Keratinocyte (primary cell): ENCODE measurements around the gene KCNK17.

Source experiments
- EZH2 ChIP-seq: IDR thresholded peaks from one replicate; pipeline ENCODE4 v1.6.1; 2012; ENCODE audit warnings: inconsistent platforms, mild to moderate bottlenecking, low read length, moderate library complexity
- TF ChIP-seq, protein P1 (sequence below), 3 experiments: IDR thresholded peaks in 1 of 3; conservative IDR thresholded peaks in 1 of 3; optimal IDR thresholded peaks in 1 of 3; 2 replicates in 2 of 3; 3 replicates in 1 of 3; pipeline versions ENCODE3 to v1.5.1; 2011; ENCODE audit warnings: low read length in 3 of 3, mild to moderate bottlenecking in 3 of 3, moderate library complexity in 2 of 3, control low read depth in 1 of 3, inconsistent platforms in 1 of 3; ENCODE audit not compliant: insufficient read depth in 2 of 3; ENCODE audit errors: extremely low read depth in 1 of 3

DNA sequence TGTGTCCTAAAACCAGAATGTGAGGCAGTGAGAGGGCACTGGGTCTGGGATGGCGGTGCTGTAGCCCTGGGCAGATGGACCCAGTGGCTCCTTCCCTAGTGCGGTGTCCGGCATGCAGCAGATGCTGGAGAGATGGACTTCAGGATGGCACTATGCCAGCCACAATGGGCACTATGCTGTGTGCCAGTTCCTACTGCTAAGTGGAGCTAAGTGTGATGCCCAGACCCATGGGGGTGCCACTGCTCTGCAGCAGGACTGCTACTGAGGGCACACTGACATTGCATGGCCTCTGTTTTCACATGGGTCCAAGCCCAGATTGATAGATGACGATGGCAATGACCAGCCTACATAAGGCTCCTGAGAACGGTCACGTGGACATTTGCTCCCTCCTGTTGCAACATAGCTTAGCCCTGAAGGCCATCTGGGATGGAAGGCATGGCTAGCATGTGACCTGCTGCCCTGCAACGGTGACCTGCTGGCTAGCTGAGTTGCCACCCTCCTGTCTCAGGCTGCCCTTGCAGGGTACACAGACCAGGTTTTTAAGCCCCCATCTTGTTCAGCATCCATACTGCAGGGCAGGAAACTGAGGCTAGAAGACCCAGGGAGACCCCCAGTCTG is 39.6 kb upstream of the KCNK17 start:
- TF ChIP-seq, protein P1, sequence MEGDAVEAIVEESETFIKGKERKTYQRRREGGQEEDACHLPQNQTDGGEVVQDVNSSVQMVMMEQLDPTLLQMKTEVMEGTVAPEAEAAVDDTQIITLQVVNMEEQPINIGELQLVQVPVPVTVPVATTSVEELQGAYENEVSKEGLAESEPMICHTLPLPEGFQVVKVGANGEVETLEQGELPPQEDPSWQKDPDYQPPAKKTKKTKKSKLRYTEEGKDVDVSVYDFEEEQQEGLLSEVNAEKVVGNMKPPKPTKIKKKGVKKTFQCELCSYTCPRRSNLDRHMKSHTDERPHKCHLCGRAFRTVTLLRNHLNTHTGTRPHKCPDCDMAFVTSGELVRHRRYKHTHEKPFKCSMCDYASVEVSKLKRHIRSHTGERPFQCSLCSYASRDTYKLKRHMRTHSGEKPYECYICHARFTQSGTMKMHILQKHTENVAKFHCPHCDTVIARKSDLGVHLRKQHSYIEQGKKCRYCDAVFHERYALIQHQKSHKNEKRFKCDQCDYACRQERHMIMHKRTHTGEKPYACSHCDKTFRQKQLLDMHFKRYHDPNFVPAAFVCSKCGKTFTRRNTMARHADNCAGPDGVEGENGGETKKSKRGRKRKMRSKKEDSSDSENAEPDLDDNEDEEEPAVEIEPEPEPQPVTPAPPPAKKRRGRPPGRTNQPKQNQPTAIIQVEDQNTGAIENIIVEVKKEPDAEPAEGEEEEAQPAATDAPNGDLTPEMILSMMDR (optimal IDR thresholded peaks at IDR 0.05 in 1 of 3, IDR thresholded peaks at IDR 0.05 in 1 of 3, conservative IDR thresholded peaks at IDR 0.05 in 1 of 3; ENCODE audit: extremely low read depth in 1 of 3, insufficient read depth in 2 of 3, low read length in 3 of 3), result no peak
- no peak for TF ChIP-seq EZH2
